ENCODE data around the gene PPARGC1A. TPM values are rescaled to one million over a fixed set of nuclear protein-coding genes. Genes with fewer than 3 reads are reported as not detected.

The PPARGC1A gene
- total and polyA plus RNA-seq, 4 donors: 7.7 to 34.6 (median 16.3) TPM

DNA sequence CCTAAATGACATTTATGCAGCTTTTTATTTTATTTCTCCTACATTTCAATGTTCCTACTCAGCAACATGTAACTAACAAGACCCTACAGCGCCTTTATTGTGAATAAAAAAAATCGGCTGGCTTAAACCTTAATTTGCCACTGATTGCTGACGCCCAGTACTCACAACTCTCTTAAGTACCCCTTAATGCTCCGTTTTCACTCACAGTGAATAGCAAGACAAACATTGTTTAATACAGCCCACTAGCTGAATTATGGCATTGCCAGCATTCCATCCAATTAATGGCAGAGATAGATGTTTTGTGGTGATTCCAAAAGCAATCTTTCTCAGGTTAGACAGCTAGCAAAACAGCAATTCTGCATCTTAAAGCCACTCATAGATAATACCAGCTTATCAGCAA, 61.1 kb downstream of the PPARGC1A start:
- DNase-seq (ENCODE audit: low spot score): no peak
- no peaks in the 10 kb centered on the region for H3K4me1 ChIP-seq (ENCODE audit: control insufficient read depth in 4 of 4, insufficient read depth in 4 of 4, low read length in 3 of 4)
- H3K4me3 ChIP-seq (ENCODE audit: low read depth in 1 of 3, low read length in 3 of 3): no peak overlapping the region
- H3K36me3 ChIP-seq (ENCODE audit: control insufficient read depth in 4 of 4, insufficient read depth in 3 of 4, low read depth in 1 of 4, low read length in 3 of 4): peaks cover 8 to 65% (median 30%) of the 10 kb centered on the region in 4 donors
- H3K9ac ChIP-seq (ENCODE audit: low read depth in 1 of 2, low read length in 2 of 2): no peak overlapping the region
- no peaks in the 10 kb centered on the region for H3K27me3 ChIP-seq (ENCODE audit: control insufficient read depth in 4 of 4, insufficient read depth in 4 of 4, low read length in 3 of 4)
- H3K9me3 ChIP-seq (ENCODE audit: control insufficient read depth in 4 of 4, low read length in 3 of 4): no peaks in the 10 kb centered on the region
- no peak overlapping the region for H3K27ac ChIP-seq (ENCODE audit: low read depth in 1 of 2, low read length in 2 of 2)
- TF ChIP-seq EGR1 (IDR thresholded peaks at IDR 0.05; ENCODE audit: low read depth in 2 of 2): no peak
- no peak for TF ChIP-seq RAD21 (IDR thresholded peaks at IDR 0.05)
- TF ChIP-seq, protein P1, sequence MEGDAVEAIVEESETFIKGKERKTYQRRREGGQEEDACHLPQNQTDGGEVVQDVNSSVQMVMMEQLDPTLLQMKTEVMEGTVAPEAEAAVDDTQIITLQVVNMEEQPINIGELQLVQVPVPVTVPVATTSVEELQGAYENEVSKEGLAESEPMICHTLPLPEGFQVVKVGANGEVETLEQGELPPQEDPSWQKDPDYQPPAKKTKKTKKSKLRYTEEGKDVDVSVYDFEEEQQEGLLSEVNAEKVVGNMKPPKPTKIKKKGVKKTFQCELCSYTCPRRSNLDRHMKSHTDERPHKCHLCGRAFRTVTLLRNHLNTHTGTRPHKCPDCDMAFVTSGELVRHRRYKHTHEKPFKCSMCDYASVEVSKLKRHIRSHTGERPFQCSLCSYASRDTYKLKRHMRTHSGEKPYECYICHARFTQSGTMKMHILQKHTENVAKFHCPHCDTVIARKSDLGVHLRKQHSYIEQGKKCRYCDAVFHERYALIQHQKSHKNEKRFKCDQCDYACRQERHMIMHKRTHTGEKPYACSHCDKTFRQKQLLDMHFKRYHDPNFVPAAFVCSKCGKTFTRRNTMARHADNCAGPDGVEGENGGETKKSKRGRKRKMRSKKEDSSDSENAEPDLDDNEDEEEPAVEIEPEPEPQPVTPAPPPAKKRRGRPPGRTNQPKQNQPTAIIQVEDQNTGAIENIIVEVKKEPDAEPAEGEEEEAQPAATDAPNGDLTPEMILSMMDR (IDR thresholded peaks at IDR 0.05; ENCODE audit: low read depth, low read length, missing input control): no peak
- TF ChIP-seq JUND (IDR thresholded peaks at IDR 0.05): no peak
- TF ChIP-seq, protein P2, sequence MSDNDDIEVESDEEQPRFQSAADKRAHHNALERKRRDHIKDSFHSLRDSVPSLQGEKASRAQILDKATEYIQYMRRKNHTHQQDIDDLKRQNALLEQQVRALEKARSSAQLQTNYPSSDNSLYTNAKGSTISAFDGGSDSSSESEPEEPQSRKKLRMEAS (IDR thresholded peaks at IDR 0.05): no peak
- TF ChIP-seq, protein P3, sequence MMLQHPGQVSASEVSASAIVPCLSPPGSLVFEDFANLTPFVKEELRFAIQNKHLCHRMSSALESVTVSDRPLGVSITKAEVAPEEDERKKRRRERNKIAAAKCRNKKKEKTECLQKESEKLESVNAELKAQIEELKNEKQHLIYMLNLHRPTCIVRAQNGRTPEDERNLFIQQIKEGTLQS (IDR thresholded peaks at IDR 0.05): no peak
- TF ChIP-seq FOXA1 (IDR thresholded peaks at IDR 0.05): no peak
- no peak for TF ChIP-seq TAF1 (conservative IDR thresholded peaks at IDR 0.05)
- no peak for TF ChIP-seq HNF4A (conservative IDR thresholded peaks at IDR 0.05)
- TF ChIP-seq, protein P4, sequence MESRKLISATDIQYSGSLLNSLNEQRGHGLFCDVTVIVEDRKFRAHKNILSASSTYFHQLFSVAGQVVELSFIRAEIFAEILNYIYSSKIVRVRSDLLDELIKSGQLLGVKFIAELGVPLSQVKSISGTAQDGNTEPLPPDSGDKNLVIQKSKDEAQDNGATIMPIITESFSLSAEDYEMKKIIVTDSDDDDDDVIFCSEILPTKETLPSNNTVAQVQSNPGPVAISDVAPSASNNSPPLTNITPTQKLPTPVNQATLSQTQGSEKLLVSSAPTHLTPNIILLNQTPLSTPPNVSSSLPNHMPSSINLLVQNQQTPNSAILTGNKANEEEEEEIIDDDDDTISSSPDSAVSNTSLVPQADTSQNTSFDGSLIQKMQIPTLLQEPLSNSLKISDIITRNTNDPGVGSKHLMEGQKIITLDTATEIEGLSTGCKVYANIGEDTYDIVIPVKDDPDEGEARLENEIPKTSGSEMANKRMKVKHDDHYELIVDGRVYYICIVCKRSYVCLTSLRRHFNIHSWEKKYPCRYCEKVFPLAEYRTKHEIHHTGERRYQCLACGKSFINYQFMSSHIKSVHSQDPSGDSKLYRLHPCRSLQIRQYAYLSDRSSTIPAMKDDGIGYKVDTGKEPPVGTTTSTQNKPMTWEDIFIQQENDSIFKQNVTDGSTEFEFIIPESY (IDR thresholded peaks at IDR 0.05): no peak
- no peak for TF ChIP-seq HNF4G (IDR thresholded peaks at IDR 0.05)
- no peak for TF ChIP-seq SP1 (IDR thresholded peaks at IDR 0.05)
- no peak for TF ChIP-seq RXRA (IDR thresholded peaks at IDR 0.05)
- no peak for TF ChIP-seq GABPA (IDR thresholded peaks at IDR 0.05 in 1 of 2, conservative IDR thresholded peaks at IDR 0.05 in 1 of 2)
- TF ChIP-seq YY1 (IDR thresholded peaks at IDR 0.05): no peak
- WGBS: 89% methylated on average over 4 of the region's 4 CpGs

DNA sequence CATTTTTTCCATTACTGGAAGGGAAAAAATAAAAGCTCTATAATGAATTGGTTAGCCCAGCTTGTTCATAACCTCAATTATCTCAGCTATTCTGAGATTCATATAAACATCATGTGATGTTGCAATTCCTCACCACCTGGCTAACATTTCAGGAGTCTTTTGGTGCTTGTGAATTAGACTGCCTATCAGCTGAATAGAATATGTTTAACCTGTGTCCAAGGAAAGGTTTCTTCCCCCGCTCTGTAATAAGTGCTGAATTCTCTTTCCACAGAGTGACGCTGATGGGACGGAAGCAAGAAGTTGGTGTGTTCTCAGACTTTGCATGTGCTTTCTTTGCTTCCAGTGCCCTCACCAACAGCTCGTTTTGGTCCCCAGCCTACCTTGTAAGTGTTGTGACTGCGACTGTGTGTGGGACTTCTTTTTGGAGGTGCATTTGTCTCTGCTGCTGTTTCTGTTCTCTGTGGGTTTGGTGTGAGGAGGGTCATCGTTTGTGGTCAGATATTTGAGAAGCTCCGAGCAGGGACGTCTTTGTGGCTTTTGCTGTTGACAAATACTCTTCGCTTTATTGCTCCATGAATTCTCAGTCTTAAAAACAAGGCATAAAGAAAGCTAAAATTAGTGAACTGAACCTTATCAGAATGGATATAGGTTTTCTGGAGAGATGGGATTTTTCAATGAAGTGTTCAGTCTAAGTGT, 61.7 kb downstream of the PPARGC1A start:
- H3K9me3 ChIP-seq (ENCODE audit: control insufficient read depth in 4 of 4, low read length in 3 of 4): no peaks in the 10 kb centered on the region
- no peak overlapping the region for H3K27ac ChIP-seq (ENCODE audit: low read depth in 1 of 2, low read length in 2 of 2)
- no peak for DNase-seq (ENCODE audit: low spot score)
- no peak overlapping the region for H3K4me3 ChIP-seq (ENCODE audit: low read depth in 1 of 3, low read length in 3 of 3)
- no peak overlapping the region for H3K9ac ChIP-seq (ENCODE audit: low read depth in 1 of 2, low read length in 2 of 2)
- 90% methylated on average over 9 of the region's 9 CpGs for WGBS
- no peaks in the 10 kb centered on the region for H3K27me3 ChIP-seq (ENCODE audit: control insufficient read depth in 4 of 4, insufficient read depth in 4 of 4, low read length in 3 of 4)
- no peak for TF ChIP-seq JUND (IDR thresholded peaks at IDR 0.05)
- TF ChIP-seq, protein P5, sequence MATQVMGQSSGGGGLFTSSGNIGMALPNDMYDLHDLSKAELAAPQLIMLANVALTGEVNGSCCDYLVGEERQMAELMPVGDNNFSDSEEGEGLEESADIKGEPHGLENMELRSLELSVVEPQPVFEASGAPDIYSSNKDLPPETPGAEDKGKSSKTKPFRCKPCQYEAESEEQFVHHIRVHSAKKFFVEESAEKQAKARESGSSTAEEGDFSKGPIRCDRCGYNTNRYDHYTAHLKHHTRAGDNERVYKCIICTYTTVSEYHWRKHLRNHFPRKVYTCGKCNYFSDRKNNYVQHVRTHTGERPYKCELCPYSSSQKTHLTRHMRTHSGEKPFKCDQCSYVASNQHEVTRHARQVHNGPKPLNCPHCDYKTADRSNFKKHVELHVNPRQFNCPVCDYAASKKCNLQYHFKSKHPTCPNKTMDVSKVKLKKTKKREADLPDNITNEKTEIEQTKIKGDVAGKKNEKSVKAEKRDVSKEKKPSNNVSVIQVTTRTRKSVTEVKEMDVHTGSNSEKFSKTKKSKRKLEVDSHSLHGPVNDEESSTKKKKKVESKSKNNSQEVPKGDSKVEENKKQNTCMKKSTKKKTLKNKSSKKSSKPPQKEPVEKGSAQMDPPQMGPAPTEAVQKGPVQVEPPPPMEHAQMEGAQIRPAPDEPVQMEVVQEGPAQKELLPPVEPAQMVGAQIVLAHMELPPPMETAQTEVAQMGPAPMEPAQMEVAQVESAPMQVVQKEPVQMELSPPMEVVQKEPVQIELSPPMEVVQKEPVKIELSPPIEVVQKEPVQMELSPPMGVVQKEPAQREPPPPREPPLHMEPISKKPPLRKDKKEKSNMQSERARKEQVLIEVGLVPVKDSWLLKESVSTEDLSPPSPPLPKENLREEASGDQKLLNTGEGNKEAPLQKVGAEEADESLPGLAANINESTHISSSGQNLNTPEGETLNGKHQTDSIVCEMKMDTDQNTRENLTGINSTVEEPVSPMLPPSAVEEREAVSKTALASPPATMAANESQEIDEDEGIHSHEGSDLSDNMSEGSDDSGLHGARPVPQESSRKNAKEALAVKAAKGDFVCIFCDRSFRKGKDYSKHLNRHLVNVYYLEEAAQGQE (IDR thresholded peaks at IDR 0.05): no peak
- no peak for TF ChIP-seq RAD21 (IDR thresholded peaks at IDR 0.05)
- TF ChIP-seq, protein P3 (IDR thresholded peaks at IDR 0.05): no peak
- H3K4me1 ChIP-seq (ENCODE audit: control insufficient read depth in 4 of 4, insufficient read depth in 4 of 4, low read length in 3 of 4): no peaks in the 10 kb centered on the region
- H3K36me3 ChIP-seq (ENCODE audit: control insufficient read depth in 4 of 4, insufficient read depth in 3 of 4, low read depth in 1 of 4, low read length in 3 of 4): peaks cover 8 to 68% (median 33%) of the 10 kb centered on the region in 4 donors

Measured in liver (tissue), 9 donors.